OCI-LY1 (cell line): ENCODE data around the gene OVAAL.

ENCODE experiments used
- H2AFZ ChIP-seq: fragments of 200-600 bp; sonication (generic), shearing (Covaris generic); 2 replicates; pipeline ENCODE4 v1.6.0; 2014; ENCODE audit warnings: antibody characterized with exemption, mild to moderate bottlenecking, low read length
- H3F3A ChIP-seq: fragments of 200-600 bp; sonication (generic), shearing (Covaris generic); 2 replicates; pipeline ENCODE4 v1.6.0; 2014; ENCODE audit warnings: mild to moderate bottlenecking, antibody characterized with exemption, low read length, moderate library complexity; ENCODE audit not compliant: insufficient read depth
- H3K27ac ChIP-seq: fragments of 200-600 bp; sonication (generic); 2 replicates; pipeline ENCODE4 v1.5.1; 2014; ENCODE audit warnings: low read length, mixed run types, mild to moderate bottlenecking, low read depth; ENCODE audit not compliant: poor library complexity, severe bottlenecking
- H3K27me3 ChIP-seq: fragments of 200-600 bp; sonication (generic); 2 replicates; pipeline ENCODE4 v1.6.0; 2014; ENCODE audit warnings: antibody characterized with exemption, mild to moderate bottlenecking, low read length, moderate library complexity; ENCODE audit not compliant: insufficient read depth
- H3K36me3 ChIP-seq: fragments of 200-600 bp; sonication (generic); 2 replicates; pipeline ENCODE4 v1.6.1; 2014; ENCODE audit warnings: mild to moderate bottlenecking, antibody characterized with exemption, low read length, moderate library complexity, mixed read lengths; ENCODE audit not compliant: insufficient read depth
- H3K4me1 ChIP-seq: fragments of 200-600 bp; sonication (generic); 2 replicates; pipeline ENCODE4 v1.5.1; 2014; ENCODE audit warnings: mild to moderate bottlenecking, low read length, moderate library complexity; ENCODE audit not compliant: insufficient read depth, severe bottlenecking
- H3K4me2 ChIP-seq: fragments of 200-600 bp; sonication (generic), shearing (Covaris generic); 2 replicates; pipeline ENCODE4 v1.6.1; 2014; ENCODE audit warnings: low read length
- H3K4me3 ChIP-seq: fragments of 200-600 bp; sonication (generic); 2 replicates; pipeline ENCODE4 v1.5.1; 2014; ENCODE audit warnings: low read length, low read depth, mild to moderate bottlenecking, mixed read lengths; ENCODE audit not compliant: poor library complexity, severe bottlenecking
- H3K79me2 ChIP-seq: fragments of 200-600 bp; shearing (Covaris generic); 2 replicates; pipeline ENCODE4 v1.6.1; 2016; ENCODE audit warnings: mixed run types, low read length, mixed read lengths; ENCODE audit not compliant: insufficient read depth
- H3K9ac ChIP-seq: fragments of 200-600 bp; sonication (generic), shearing (Covaris generic); 2 replicates; pipeline ENCODE4 v1.6.1; 2014; ENCODE audit warnings: mild to moderate bottlenecking, low read length, mixed read lengths
- H3K9me2 ChIP-seq: fragments of 200-600 bp; sonication (generic), shearing (Covaris generic); 2 replicates; pipeline ENCODE4 v1.6.1; 2014; ENCODE audit warnings: low read depth, mild to moderate bottlenecking, low read length, mixed read lengths
- H3K9me3 ChIP-seq: fragments of 200-600 bp; shearing (Covaris generic); 2 replicates; pipeline ENCODE4 v1.6.1; 2014; ENCODE audit warnings: low read length, mixed read lengths
- H4K20me1 ChIP-seq: fragments of 200-600 bp; sonication (generic), shearing (Covaris generic); 2 replicates; pipeline ENCODE4 v1.6.0; 2016; ENCODE audit warnings: mild to moderate bottlenecking, low read length; ENCODE audit not compliant: insufficient read depth
- EZH2 ChIP-seq: fragments of 200-600 bp; sonication (generic), shearing (Covaris generic); IDR thresholded peaks from 2 replicates; pipeline ENCODE4 v1.8.0; 2017; ENCODE audit warnings: borderline replicate concordance, mixed run types, mild to moderate bottlenecking, antibody characterized with exemption, low read length, moderate library complexity, mixed read lengths
- TF ChIP-seq, protein P1 (sequence below): fragments of 200-600 bp; sonication (generic), shearing (Covaris generic); IDR thresholded peaks from 2 replicates; pipeline ENCODE4 v1.5.1; 2017; ENCODE audit warnings: mild to moderate bottlenecking, antibody characterized with exemption, low read length, moderate library complexity, mixed read lengths

Gene OVAAL

DNA sequence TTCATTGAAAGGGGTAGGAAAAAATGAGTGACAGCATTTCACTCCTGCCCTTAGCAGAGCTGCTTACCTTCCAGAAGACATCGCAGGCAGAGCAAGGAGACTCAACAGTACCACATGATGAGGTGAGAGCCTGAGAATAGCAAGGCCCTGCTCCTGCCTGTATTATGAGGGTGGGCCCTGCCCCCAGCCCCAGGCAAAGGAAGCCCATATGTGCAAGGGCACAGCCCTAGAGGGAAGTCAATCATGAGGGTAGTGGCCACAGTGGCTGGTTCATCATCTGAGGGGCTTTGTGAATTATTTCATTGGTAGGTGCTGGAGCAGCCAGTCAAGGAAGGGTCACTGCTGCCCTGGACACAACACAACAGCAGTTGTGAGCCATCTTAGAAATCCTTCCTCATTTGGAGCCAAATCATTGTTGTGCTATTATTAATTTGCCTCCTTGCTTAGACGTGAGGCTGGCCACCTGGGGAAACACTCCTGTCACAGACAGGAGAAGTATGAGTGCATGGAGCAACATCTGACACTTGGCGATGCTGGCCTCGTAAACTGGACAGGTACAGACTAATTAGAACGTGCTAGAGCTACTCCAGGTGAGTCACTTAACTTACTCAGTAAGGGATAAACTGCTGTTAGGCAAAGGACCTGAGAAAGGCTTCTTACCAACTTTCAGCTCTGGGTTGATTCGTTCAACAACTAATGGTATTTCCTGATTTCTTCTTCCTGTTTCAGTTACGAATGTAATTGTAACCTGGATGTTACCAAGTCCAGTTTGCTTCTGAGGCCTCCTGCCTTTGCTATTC is 33.6 kb upstream of the OVAAL start:
- Histone ChIP-seq H3K79me2 (no peaks in the 10 kb centered on the region), H2AFZ (no peak overlapping the region), H3F3A (no peaks in the 10 kb centered on the region), H3K9me2 (no peaks in the 10 kb centered on the region), H3K9me3 (no peaks in the 10 kb centered on the region), H3K4me3 (no peak overlapping the region), H3K27me3 (peaks cover 9% of the 10 kb centered on the region; the same call in 1 of the 2 replicates), H3K4me2 (peak overlapping the region; percentile 32), H3K27ac (no peak overlapping the region), H4K20me1 (no peaks in the 10 kb centered on the region), H3K4me1 (no peaks in the 10 kb centered on the region), H3K36me3 (no peaks in the 10 kb centered on the region), H3K9ac (no peak overlapping the region)
- TF ChIP-seq, protein P1, sequence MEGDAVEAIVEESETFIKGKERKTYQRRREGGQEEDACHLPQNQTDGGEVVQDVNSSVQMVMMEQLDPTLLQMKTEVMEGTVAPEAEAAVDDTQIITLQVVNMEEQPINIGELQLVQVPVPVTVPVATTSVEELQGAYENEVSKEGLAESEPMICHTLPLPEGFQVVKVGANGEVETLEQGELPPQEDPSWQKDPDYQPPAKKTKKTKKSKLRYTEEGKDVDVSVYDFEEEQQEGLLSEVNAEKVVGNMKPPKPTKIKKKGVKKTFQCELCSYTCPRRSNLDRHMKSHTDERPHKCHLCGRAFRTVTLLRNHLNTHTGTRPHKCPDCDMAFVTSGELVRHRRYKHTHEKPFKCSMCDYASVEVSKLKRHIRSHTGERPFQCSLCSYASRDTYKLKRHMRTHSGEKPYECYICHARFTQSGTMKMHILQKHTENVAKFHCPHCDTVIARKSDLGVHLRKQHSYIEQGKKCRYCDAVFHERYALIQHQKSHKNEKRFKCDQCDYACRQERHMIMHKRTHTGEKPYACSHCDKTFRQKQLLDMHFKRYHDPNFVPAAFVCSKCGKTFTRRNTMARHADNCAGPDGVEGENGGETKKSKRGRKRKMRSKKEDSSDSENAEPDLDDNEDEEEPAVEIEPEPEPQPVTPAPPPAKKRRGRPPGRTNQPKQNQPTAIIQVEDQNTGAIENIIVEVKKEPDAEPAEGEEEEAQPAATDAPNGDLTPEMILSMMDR, result no peak
- no peak for TF ChIP-seq EZH2

GRCh38 chr1:180525715-180526039 is 33.1 kb upstream of the OVAAL start:
- Histone ChIP-seq H3K4me1 (no peaks in the 10 kb centered on the region), H2AFZ (no peak overlapping the region), H3K9me3 (no peaks in the 10 kb centered on the region), H3K4me3 (no peak overlapping the region), H3F3A (no peaks in the 10 kb centered on the region), H3K27ac (no peak overlapping the region), H3K79me2 (no peaks in the 10 kb centered on the region), H3K27me3 (peaks cover 9% of the 10 kb centered on the region; the same call in 1 of the 2 replicates), H3K9me2 (no peaks in the 10 kb centered on the region), H3K9ac (no peak overlapping the region), H3K4me2 (peak overlapping the region; percentile 32), H4K20me1 (no peaks in the 10 kb centered on the region), H3K36me3 (no peaks in the 10 kb centered on the region)
- TF ChIP-seq, protein P1, result no peak
- no peak for TF ChIP-seq EZH2

DNA sequence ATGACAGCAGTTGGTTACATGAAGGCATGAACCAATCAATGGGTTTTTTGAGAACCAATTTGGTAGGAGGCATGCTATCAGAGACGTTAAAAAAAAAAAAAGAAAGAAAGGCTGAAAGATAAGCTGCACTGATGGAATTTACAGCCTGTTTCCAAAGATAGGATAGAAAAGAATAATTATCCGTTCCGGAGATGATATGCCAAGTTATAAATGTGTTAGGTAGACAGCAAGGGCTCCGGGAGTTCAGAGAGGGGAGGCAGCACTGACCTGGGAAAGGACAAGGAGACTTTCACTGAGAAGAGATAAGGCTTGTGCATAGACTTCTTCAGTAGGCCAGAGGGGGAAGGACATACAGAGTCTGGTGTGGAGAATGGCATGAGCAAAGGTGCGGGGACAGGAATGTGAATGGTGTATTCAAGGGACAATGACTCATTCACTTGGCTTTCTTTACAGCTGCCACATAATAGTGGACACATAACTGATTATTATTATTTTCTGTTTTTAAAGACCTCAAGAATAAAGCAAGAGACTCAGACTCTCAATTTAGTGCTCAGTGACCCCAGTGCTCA is 31.6 kb upstream of the OVAAL start:
- Histone ChIP-seq H3K4me1 (no peaks in the 10 kb centered on the region), H3K4me3 (no peak overlapping the region), H3K4me2 (no peak overlapping the region), H3K27ac (no peak overlapping the region), H3K9me3 (no peaks in the 10 kb centered on the region), H3K9me2 (no peaks in the 10 kb centered on the region), H3K36me3 (no peaks in the 10 kb centered on the region), H4K20me1 (no peaks in the 10 kb centered on the region), H2AFZ (no peak overlapping the region), H3K79me2 (no peaks in the 10 kb centered on the region), H3K9ac (no peak overlapping the region), H3K27me3 (peaks cover 9% of the 10 kb centered on the region; the same call in 1 of the 2 replicates), H3F3A (no peaks in the 10 kb centered on the region)
- TF ChIP-seq, protein P1, result no peak
- TF ChIP-seq EZH2, result no peak
